Measurements from ENCODE around the gene RNF180.
"Not testable (repeated sequence)": the region's sequence is repeated elsewhere in the genome, so short reads cannot be mapped to it uniquely, and the experiment has no call there.

GRCh38 chr5:64227131-64227537 lies 61.5 kb downstream of the RNF180 start:
- not testable (repeated sequence) for TF ChIP-seq POLR2A (IDR thresholded peaks at IDR 0.05); POLR2AphosphoS5 (IDR thresholded peaks at IDR 0.05); EP300 (IDR thresholded peaks at IDR 0.05; ENCODE audit: low read depth)
- TF ChIP-seq, protein P1, sequence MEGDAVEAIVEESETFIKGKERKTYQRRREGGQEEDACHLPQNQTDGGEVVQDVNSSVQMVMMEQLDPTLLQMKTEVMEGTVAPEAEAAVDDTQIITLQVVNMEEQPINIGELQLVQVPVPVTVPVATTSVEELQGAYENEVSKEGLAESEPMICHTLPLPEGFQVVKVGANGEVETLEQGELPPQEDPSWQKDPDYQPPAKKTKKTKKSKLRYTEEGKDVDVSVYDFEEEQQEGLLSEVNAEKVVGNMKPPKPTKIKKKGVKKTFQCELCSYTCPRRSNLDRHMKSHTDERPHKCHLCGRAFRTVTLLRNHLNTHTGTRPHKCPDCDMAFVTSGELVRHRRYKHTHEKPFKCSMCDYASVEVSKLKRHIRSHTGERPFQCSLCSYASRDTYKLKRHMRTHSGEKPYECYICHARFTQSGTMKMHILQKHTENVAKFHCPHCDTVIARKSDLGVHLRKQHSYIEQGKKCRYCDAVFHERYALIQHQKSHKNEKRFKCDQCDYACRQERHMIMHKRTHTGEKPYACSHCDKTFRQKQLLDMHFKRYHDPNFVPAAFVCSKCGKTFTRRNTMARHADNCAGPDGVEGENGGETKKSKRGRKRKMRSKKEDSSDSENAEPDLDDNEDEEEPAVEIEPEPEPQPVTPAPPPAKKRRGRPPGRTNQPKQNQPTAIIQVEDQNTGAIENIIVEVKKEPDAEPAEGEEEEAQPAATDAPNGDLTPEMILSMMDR (IDR thresholded peaks at IDR 0.05): not testable (repeated sequence)
